BE2C (cell line): ENCODE results near the gene SH2D5.

Source experiments
- DNase-seq: peaks from one replicate; pipeline ENCODE4 v3.0.0-alpha.2; 2020
- H3K27me3 ChIP-seq: fragments of 250-450 bp; sonication (Bioruptor Pico); 2 replicates; pipeline ENCODE4 v1.5.1; 2020; ENCODE audit warnings: mild to moderate bottlenecking
- H3K36me3 ChIP-seq: fragments of 250-450 bp; sonication (Bioruptor Pico); 2 replicates; pipeline ENCODE4 v1.5.1; 2020; ENCODE audit warnings: mild to moderate bottlenecking
- H3K4me1 ChIP-seq: fragments of 250-450 bp; sonication (Bioruptor Pico); 2 replicates; pipeline ENCODE4 v1.5.1; 2020
- H3K4me3 ChIP-seq: 2 replicates; pipeline ENCODE4 v1.5.1; 2011; ENCODE audit warnings: low read depth, low read length
- H3K9me3 ChIP-seq: fragments of 250-450 bp; sonication (Bioruptor Pico); 2 replicates; pipeline ENCODE4 v1.5.1; 2020
- TF ChIP-seq, protein P1 (sequence below): IDR thresholded peaks from 2 replicates; pipeline ENCODE4 v1.5.1; 2012; ENCODE audit warnings: mild to moderate bottlenecking, low read depth, low read length

SH2D5 gene

GRCh38 chr1:20704390-20705202 is 27.9 kb downstream of the SH2D5 start:
- Histone ChIP-seq H3K4me1 (no peaks in the 10 kb centered on the region), H3K9me3 (no peaks in the 10 kb centered on the region), H3K36me3 (no peaks in the 10 kb centered on the region), H3K4me3 (no peak overlapping the region), H3K27me3 (no peaks in the 10 kb centered on the region)
- TF ChIP-seq, protein P1, sequence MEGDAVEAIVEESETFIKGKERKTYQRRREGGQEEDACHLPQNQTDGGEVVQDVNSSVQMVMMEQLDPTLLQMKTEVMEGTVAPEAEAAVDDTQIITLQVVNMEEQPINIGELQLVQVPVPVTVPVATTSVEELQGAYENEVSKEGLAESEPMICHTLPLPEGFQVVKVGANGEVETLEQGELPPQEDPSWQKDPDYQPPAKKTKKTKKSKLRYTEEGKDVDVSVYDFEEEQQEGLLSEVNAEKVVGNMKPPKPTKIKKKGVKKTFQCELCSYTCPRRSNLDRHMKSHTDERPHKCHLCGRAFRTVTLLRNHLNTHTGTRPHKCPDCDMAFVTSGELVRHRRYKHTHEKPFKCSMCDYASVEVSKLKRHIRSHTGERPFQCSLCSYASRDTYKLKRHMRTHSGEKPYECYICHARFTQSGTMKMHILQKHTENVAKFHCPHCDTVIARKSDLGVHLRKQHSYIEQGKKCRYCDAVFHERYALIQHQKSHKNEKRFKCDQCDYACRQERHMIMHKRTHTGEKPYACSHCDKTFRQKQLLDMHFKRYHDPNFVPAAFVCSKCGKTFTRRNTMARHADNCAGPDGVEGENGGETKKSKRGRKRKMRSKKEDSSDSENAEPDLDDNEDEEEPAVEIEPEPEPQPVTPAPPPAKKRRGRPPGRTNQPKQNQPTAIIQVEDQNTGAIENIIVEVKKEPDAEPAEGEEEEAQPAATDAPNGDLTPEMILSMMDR, result no peak
- no peak for DNase-seq

DNA sequence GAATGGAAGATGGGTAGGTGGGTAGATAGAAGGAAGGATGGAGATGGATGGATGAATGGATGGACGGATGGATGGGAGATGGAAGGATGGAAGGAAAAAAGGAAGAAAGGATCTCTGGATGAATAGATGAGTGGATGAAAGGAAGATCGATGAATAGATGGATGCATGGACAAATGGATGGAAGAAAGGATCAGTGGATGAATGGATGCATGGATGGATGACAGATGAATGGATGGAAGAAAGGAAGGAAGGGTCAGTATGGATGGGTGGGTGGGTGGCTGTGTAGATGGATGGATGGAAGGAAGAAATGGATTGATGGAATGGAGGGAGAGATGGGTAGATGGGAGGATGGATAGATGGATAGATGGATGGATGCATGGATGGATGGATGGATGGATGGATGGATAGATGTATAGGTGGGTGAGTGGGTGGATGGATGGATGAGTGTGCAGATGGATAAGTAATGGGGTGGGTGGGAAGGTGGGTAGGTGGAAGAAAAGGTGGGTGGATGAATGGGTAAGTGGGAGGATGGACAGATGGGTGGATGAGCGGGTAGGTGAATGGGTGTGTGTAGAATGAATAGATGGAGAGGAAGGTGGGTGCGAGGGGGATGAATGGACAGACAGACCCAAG is 29.3 kb downstream of the SH2D5 start:
- Histone ChIP-seq H3K27me3 (no peaks in the 10 kb centered on the region), H3K9me3 (no peaks in the 10 kb centered on the region), H3K4me3 (no peak overlapping the region), H3K36me3 (no peaks in the 10 kb centered on the region), H3K4me1 (no peaks in the 10 kb centered on the region)
- DNase-seq, result no peak
- TF ChIP-seq, protein P1, result no peak

DNA sequence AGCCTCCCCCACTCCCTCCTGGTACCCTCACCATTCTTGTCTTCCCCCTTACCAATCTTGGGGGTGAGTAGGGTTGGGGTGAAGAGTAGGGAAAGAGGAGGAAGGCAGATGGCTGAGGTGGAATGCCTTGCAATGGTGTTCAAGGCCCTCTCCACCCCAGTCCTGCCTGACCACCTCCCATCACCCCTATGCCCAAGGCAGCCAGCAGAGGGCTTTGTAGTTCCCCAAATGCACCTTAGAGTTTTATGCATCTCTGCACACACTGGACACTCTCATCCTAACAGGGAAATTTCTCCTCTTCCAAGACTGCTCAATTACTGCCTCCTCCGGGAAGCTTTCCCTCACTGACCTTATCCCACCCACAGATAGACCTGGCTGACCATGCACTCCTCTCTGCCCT is 30.1 kb downstream of the SH2D5 start:
- TF ChIP-seq, protein P1, result peak; percentile 20; the same call in 1 of the 2 replicates
- Histone ChIP-seq H3K36me3 (no peaks in the 10 kb centered on the region), H3K9me3 (no peaks in the 10 kb centered on the region), H3K4me1 (no peaks in the 10 kb centered on the region), H3K4me3 (no peak overlapping the region), H3K27me3 (no peaks in the 10 kb centered on the region)
- no peak for DNase-seq

DNA sequence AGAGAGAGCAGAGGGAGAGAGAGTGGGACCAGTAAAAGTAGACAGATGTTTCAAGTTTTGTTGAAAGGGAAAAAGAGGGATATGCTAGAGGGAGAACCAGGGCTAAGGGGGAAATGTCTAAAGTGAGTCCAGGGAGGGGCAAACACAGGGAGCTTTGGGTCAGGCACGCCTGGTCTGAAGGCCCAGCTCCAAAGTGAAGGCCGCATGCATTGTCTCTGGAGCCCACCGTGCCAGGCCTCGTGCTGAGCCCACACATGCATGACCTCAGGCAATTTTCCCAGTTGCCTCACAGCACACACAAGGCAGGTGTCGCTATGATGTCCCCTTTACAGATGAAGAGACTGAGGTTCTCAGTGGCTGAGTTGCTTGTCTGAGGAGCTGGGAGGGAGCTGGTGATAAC is 30.7 kb downstream of the SH2D5 start:
- no peak for DNase-seq
- Histone ChIP-seq H3K4me3 (no peak overlapping the region), H3K4me1 (no peaks in the 10 kb centered on the region), H3K9me3 (no peaks in the 10 kb centered on the region), H3K27me3 (no peaks in the 10 kb centered on the region), H3K36me3 (no peaks in the 10 kb centered on the region)
- TF ChIP-seq, protein P1, result no peak

DNA sequence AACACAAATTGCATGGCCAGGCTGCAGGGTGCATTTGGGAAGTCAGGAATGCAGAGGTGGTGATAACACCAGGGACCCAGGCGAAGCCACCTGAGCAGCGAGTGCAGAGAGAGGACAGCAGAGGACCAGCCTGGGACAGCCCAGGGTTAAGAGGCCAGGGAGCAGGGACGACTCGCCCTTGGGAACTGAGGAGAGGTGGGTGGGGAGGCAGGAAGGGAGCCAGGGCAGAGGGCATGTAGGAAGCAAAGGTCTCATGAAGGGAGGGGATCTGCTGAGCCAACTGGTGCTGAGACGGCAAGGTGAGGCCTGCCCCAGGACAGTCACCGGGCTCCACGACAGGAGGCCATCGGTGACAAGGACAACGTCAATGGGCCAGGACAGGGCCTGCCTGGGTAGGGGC is 31.1 kb downstream of the SH2D5 start:
- TF ChIP-seq, protein P1, result no peak
- no peak overlapping the region for H3K4me3 ChIP-seq
- no peaks in the 10 kb centered on the region for H3K9me3 ChIP-seq
- no peaks in the 10 kb centered on the region for H3K4me1 ChIP-seq
- H3K27me3 ChIP-seq, result no peaks in the 10 kb centered on the region
- no peak for DNase-seq
- no peaks in the 10 kb centered on the region for H3K36me3 ChIP-seq

GRCh38 chr1:20700636-20701215 is 31.8 kb downstream of the SH2D5 start:
- Histone ChIP-seq H3K9me3 (no peaks in the 10 kb centered on the region), H3K4me3 (no peak overlapping the region), H3K27me3 (no peaks in the 10 kb centered on the region), H3K36me3 (no peaks in the 10 kb centered on the region), H3K4me1 (no peaks in the 10 kb centered on the region)
- DNase-seq, result no peak
- TF ChIP-seq, protein P1, result no peak
